ENCODE results near the gene TRIM44.

Gene TRIM44

GRCh38 chr11:35861191-35861590 lies 198.6 kb downstream of the TRIM44 start:
- TF ChIP-seq, protein P1, sequence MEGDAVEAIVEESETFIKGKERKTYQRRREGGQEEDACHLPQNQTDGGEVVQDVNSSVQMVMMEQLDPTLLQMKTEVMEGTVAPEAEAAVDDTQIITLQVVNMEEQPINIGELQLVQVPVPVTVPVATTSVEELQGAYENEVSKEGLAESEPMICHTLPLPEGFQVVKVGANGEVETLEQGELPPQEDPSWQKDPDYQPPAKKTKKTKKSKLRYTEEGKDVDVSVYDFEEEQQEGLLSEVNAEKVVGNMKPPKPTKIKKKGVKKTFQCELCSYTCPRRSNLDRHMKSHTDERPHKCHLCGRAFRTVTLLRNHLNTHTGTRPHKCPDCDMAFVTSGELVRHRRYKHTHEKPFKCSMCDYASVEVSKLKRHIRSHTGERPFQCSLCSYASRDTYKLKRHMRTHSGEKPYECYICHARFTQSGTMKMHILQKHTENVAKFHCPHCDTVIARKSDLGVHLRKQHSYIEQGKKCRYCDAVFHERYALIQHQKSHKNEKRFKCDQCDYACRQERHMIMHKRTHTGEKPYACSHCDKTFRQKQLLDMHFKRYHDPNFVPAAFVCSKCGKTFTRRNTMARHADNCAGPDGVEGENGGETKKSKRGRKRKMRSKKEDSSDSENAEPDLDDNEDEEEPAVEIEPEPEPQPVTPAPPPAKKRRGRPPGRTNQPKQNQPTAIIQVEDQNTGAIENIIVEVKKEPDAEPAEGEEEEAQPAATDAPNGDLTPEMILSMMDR (IDR thresholded peaks at IDR 0.05; ENCODE audit: low read depth, low read length): no peak
- no peak overlapping the region for H3K4me3 ChIP-seq (replicated peaks in 1 of 2; ENCODE audit: low read depth in 2 of 2, low read length in 2 of 2)
- no peak for DNase-seq (ENCODE audit: low read depth in 2 of 2)

DNA sequence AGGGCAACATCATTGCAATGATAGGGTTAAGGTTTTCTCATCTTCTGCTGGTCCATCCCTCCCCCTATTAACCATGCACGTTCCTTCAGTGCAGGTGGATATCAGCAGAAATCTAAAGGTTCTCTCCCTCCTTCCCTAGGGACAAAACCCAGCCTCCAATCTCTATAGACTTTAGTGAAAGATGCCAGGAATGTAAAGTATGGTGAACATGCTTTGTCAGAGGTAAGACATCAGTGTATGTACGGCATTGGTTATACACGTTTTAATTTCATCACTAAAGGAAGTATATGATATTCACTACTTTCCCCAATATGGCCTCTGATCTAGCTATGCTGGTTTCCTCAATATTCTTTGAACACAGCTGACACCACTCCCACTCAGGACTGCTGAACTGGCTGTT lies 200.1 kb downstream of the TRIM44 start:
- TF ChIP-seq, protein P1 (IDR thresholded peaks at IDR 0.05; ENCODE audit: low read depth, low read length): no peak
- H3K4me3 ChIP-seq (replicated peaks in 1 of 2; ENCODE audit: low read depth in 2 of 2, low read length in 2 of 2): no peak overlapping the region
- no peak for DNase-seq (ENCODE audit: low read depth in 2 of 2)

- no peak overlapping the region for H3K4me3 ChIP-seq (replicated peaks in 1 of 2; ENCODE audit: low read depth in 2 of 2, low read length in 2 of 2)
- no peak for DNase-seq (ENCODE audit: low read depth in 2 of 2)
- TF ChIP-seq, protein P1 (IDR thresholded peaks at IDR 0.05; ENCODE audit: low read depth, low read length): no peak
Measured at GRCh38 chr11:35864131-35864530, 201.6 kb downstream of the TRIM44 start.

GRCh38 chr11:35866601-35867000 lies 204.0 kb downstream of the TRIM44 start:
- H3K4me3 ChIP-seq (replicated peaks in 1 of 2; ENCODE audit: low read depth in 2 of 2, low read length in 2 of 2): no peak overlapping the region
- TF ChIP-seq, protein P1 (IDR thresholded peaks at IDR 0.05; ENCODE audit: low read depth, low read length): no peak
- DNase-seq (ENCODE audit: low read depth in 2 of 2): no peak
